Upper lobe of right lung (tissue), 1 donor: ENCODE measurements around the gene SLC18B1. TPM values are rescaled to one million over a fixed set of nuclear protein-coding genes. Genes with fewer than 3 reads are reported as not detected.

Experiments
- ATAC-seq: fragments of 200-7000 bp; cut with Tn5 transposase; one replicate; pipeline ENCODE4 v1.9.1; 2020; ENCODE audit warnings: mild to moderate bottlenecking, moderate library complexity
- DNase-seq: peaks from one replicate; pipeline ENCODE4 v3.0.0-alpha.2; 2020
- H3K27ac ChIP-seq: fragments of 200-600 bp; one replicate; pipeline ENCODE4 v1.8.0; 2022
- H3K27me3 ChIP-seq: fragments of 200-600 bp; one replicate; pipeline ENCODE4 v1.8.0; 2022; ENCODE audit warnings: mild to moderate bottlenecking
- H3K36me3 ChIP-seq: fragments of 200-600 bp; one replicate; pipeline ENCODE4 v1.8.0; 2022
- H3K4me1 ChIP-seq: fragments of 200-600 bp; one replicate; pipeline ENCODE4 v1.8.0; 2022
- H3K4me3 ChIP-seq: fragments of 200-600 bp; one replicate; pipeline ENCODE4 v1.8.0; 2022; ENCODE audit warnings: mild to moderate bottlenecking
- H3K9me3 ChIP-seq: fragments of 200-600 bp; one replicate; pipeline ENCODE4 v1.8.0; 2022
- intact Hi-C: fragments of 100-400 bp; cut with DNase I; formaldehyde crosslinking; loops from one replicate; pipeline ENCODE4 v1.11.0; 2022
- total RNA-seq: library from RNA; stranded (reverse); fragmentation: NEBNext Ultra II Directional; extraction: Animal tissue kit (Norgen Biotek cat#: 25700); gene quantifications from one replicate; pipeline ENCODE4 v1.2.1, GENCODE V29; 2021
- TF ChIP-seq, protein P1 (sequence below): fragments of 200-600 bp; IDR thresholded peaks from one replicate; pipeline ENCODE4 v1.8.0; 2022; ENCODE audit warnings: antibody characterized with exemption
- donor health status: DM: no; HTN: yes; CAD: no; lungs with severe emphysema.

The SLC18B1 gene
- total RNA-seq, 1 donor from 2014 or later, result 8.9 TPM

DNA sequence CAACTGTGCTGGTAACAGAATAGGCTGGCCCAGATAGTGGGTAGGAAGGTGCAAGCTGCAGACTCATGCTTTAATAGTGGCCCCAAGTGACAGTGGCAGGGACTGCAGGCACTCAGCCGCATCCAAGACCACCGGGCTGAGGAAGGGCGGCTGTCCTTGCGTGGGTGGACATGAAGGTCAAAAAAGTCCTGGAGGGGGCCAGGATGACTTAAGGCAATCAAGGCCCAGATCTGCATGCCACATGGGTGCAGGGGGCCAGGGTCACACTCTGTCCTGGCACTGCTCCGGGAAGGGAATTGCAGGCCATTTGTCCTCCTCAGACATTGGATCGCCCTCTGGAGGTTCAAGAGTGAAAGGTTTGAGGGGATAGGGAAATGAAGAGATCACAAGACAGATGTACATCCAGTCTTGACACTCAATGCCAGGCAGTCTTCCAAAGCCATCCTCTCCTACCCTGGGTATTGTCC is 30.4 kb downstream of the SLC18B1 start:
- Histone ChIP-seq H3K27me3 (no peaks in the 10 kb centered on the region), H3K4me1 (no peaks in the 10 kb centered on the region), H3K36me3 (peaks cover 9% of the 10 kb centered on the region), H3K4me3 (no peak overlapping the region), H3K9me3 (no peaks in the 10 kb centered on the region), H3K27ac (no peak overlapping the region)
- peak; percentile 74 for DNase-seq
- intact Hi-C loops, result no loop called here
- TF ChIP-seq, protein P1, sequence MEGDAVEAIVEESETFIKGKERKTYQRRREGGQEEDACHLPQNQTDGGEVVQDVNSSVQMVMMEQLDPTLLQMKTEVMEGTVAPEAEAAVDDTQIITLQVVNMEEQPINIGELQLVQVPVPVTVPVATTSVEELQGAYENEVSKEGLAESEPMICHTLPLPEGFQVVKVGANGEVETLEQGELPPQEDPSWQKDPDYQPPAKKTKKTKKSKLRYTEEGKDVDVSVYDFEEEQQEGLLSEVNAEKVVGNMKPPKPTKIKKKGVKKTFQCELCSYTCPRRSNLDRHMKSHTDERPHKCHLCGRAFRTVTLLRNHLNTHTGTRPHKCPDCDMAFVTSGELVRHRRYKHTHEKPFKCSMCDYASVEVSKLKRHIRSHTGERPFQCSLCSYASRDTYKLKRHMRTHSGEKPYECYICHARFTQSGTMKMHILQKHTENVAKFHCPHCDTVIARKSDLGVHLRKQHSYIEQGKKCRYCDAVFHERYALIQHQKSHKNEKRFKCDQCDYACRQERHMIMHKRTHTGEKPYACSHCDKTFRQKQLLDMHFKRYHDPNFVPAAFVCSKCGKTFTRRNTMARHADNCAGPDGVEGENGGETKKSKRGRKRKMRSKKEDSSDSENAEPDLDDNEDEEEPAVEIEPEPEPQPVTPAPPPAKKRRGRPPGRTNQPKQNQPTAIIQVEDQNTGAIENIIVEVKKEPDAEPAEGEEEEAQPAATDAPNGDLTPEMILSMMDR, result peak; percentile 56
- ATAC-seq, result peak; percentile 96

DNA sequence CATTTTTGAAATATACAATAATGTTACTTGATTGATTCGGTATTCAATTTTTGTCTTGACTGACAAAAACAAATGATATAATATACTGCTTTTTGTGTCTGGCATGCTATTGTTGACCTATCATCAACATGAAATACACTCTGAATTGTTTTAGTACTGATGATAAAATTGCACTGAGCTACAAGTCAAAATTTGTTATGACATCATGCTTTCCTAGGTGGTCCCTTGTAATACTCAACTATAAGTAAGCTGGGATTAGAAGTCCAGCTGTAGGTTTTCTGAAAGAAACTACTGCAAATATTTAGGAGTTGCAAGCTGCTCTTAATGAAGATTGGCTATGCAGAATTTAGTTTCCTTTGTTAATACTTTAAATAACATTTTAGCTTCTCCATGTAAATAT is 32.9 kb downstream of the SLC18B1 start:
- no peak overlapping the region for H3K4me3 ChIP-seq
- TF ChIP-seq, protein P1, result no peak
- intact Hi-C loops, result no loop called here
- no peaks in the 10 kb centered on the region for H3K4me1 ChIP-seq
- ATAC-seq (no peak), DNase-seq (no peak)
- no peak overlapping the region for H3K27ac ChIP-seq
- no peaks in the 10 kb centered on the region for H3K27me3 ChIP-seq
- no peaks in the 10 kb centered on the region for H3K36me3 ChIP-seq
- H3K9me3 ChIP-seq, result no peaks in the 10 kb centered on the region

DNA sequence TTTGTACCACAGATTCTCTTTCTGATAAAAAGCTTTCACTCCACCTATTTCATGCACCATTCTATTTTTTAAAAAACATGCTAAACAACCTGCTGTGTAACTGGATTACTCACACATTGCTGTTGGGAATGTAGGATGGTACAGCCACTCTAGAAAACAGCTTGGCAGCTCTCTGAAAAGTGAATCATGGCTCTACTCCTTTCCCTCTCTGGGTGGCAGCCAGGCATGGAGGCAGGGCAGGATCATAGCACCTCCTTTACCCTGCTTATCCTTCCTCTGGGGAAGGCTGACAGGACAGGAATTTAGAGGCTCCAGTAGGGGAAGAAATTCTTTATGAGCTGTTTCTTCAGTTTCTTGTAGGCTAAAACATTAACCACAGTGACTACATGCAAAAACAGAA is 34.1 kb downstream of the SLC18B1 start:
- Histone ChIP-seq H3K4me3 (no peak overlapping the region), H3K4me1 (no peaks in the 10 kb centered on the region), H3K9me3 (no peaks in the 10 kb centered on the region), H3K36me3 (no peaks in the 10 kb centered on the region), H3K27ac (no peak overlapping the region), H3K27me3 (no peaks in the 10 kb centered on the region)
- intact Hi-C loops, result no loop called here
- no peak for DNase-seq
- peak; percentile 65 for ATAC-seq
- TF ChIP-seq, protein P1, result no peak

DNA sequence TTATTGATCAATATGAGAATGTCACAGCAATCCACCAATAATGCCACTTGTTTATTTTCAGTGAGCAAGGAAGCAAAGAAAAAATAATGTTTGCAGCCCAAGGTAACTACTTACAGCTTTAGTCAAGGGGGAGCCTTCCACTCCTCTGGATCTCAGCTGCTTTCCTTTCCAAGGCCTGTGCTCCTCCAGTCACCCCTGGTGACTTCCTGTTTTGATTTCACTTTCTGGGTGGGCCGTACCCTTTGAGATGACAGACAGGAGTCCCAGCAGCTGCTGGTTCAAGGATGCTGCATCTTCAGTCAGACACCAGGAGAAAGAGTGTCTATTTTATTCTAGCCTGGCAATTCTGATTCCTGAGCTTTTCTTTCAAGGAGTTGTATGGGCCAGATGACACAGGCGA is 35.2 kb downstream of the SLC18B1 start:
- H3K27me3 ChIP-seq, result no peaks in the 10 kb centered on the region
- H3K4me1 ChIP-seq, result no peaks in the 10 kb centered on the region
- no peak overlapping the region for H3K27ac ChIP-seq
- no peak for DNase-seq
- intact Hi-C loops, result no loop called here
- peak; percentile 70 for ATAC-seq
- H3K36me3 ChIP-seq, result no peaks in the 10 kb centered on the region
- TF ChIP-seq, protein P1, result no peak
- no peaks in the 10 kb centered on the region for H3K9me3 ChIP-seq
- peak overlapping the region; percentile 15 for H3K4me3 ChIP-seq

DNA sequence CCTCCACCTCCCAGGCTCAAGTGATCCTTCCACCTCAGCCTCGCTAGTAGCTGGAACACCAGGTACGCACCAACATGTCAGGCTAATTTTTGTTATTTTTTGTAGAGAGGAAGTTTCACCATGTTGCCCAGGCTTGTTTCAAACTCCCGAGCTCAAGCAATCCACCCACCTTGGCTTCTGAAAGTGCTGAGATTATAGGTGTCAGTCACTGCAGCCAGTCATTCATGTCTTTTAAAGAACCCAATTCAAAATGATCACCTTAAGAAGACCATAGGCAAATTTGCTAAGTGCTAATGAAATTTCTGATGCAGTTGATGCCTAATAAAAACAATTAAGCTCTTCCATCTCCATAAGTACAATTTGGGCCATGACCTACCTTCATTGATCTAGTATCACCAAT is 38.2 kb downstream of the SLC18B1 start:
- no peaks in the 10 kb centered on the region for H3K4me1 ChIP-seq
- no peaks in the 10 kb centered on the region for H3K9me3 ChIP-seq
- ATAC-seq (no peak), DNase-seq (no peak)
- TF ChIP-seq, protein P1, result no peak
- H3K36me3 ChIP-seq, result no peaks in the 10 kb centered on the region
- intact Hi-C loops, result no loop called here
- no peak overlapping the region for H3K4me3 ChIP-seq
- no peak overlapping the region for H3K27ac ChIP-seq
- H3K27me3 ChIP-seq, result no peaks in the 10 kb centered on the region

DNA sequence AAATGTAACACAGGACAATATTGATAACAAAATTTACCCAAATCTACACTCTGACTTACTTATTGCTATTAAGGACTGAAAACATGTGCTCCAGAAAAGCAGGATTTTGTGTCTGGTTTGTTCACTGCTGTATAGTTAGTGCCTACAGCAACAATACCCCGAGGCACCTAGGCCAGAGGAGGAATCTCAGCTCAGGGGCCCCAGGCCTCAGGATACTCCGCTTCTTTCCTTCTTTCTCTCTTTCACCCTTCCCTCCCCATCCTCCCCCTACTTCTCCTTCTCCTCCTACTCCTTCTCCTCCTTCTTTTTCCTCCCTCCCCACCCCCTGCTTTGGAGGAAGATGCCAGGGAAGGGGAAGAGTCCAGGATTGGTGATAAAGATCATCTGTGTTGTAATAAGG is 39.7 kb downstream of the SLC18B1 start:
- no peak overlapping the region for H3K4me3 ChIP-seq
- H3K9me3 ChIP-seq, result no peaks in the 10 kb centered on the region
- DNase-seq (no peak), ATAC-seq (peak; percentile 28)
- H3K36me3 ChIP-seq, result no peaks in the 10 kb centered on the region
- TF ChIP-seq, protein P1, result no peak
- no peaks in the 10 kb centered on the region for H3K4me1 ChIP-seq
- intact Hi-C loops, result no loop called here
- no peak overlapping the region for H3K27ac ChIP-seq
- H3K27me3 ChIP-seq, result no peaks in the 10 kb centered on the region
